PC-3 (cell line): ENCODE data around the gene MTIF3. TPM values are rescaled to one million over a fixed set of nuclear protein-coding genes. Genes with fewer than 3 reads are reported as not detected.

Experiments
- ATAC-seq: fragments of 200-7000 bp; cut with Tn5 transposase; 2 replicates; pipeline ENCODE4 v1.9.1; 2020; ENCODE audit warnings: mild to moderate bottlenecking, moderate library complexity
- BruUV-seq: library from RNA; stranded (reverse); fragments of 400-500 nt; replicated peaks from 2 replicates; lab custom pipeline; 2021; lab: Mats Ljungman, UMichigan
- CTCF ChIA-PET: fragments of 300-600 bp; sonication (Branson Sonifier 250); formaldehyde crosslinking; loops from one replicate; lab custom pipeline; 2022; ENCODE audit warnings: antibody characterized with exemption; lab: Charles Lee
- POLR2A ChIA-PET: fragments of 300-600 bp; sonication (Branson Sonifier 250); formaldehyde crosslinking; loops from one replicate; lab custom pipeline; 2022; ENCODE audit warnings: antibody characterized with exemption; ENCODE audit not compliant: unreplicated experiment; lab: Charles Lee
- DNase-seq: peaks from one replicate; pipeline ENCODE4 v3.0.0-alpha.2; 2015
- H2AFZ ChIP-seq: fragments of 300-600 bp; sonication (generic); 2 replicates; pipeline ENCODE4 v1.6.0; 2016; ENCODE audit warnings: antibody characterized with exemption, low read length
- H3F3A ChIP-seq: fragments of 300-600 bp; sonication (generic); one replicate; pipeline ENCODE4 v1.6.0; 2017; ENCODE audit warnings: antibody characterized with exemption, low read length, control low read depth, mild to moderate bottlenecking; ENCODE audit not compliant: unreplicated experiment
- H3K27ac ChIP-seq: fragments of 300-600 bp; sonication (generic); 2 replicates; pipeline ENCODE4 v1.5.1; 2016; ENCODE audit warnings: mild to moderate bottlenecking, low read length
- H3K27me3 ChIP-seq: fragments of 300-600 bp; sonication (generic); 2 replicates; pipeline ENCODE4 v1.6.1; 2016; ENCODE audit warnings: low read length, mixed read lengths
- H3K36me3 ChIP-seq: fragments of 300-600 bp; sonication (generic); 2 replicates; pipeline ENCODE4 v1.6.1; 2016; ENCODE audit warnings: low read depth, mixed run types, low read length, mixed read lengths
- H3K4me1 ChIP-seq: fragments of 300-600 bp; sonication (generic); 2 replicates; pipeline ENCODE4 v1.5.1; 2016; ENCODE audit warnings: low read length; ENCODE audit not compliant: insufficient read depth
- H3K4me2 ChIP-seq: fragments of 300-600 bp; sonication (generic); 2 replicates; pipeline ENCODE4 v1.6.0; 2016; ENCODE audit warnings: low read length
- H3K4me3 ChIP-seq: fragments of 300-600 bp; sonication (generic); 2 replicates; pipeline ENCODE4 v1.5.1; 2016; ENCODE audit warnings: mild to moderate bottlenecking, low read length, mixed read lengths
- H3K79me2 ChIP-seq: fragments of 300-600 bp; sonication (generic); 2 replicates; pipeline ENCODE4 v1.6.1; 2017; ENCODE audit warnings: low read length, mixed read lengths
- H3K9ac ChIP-seq: fragments of 300-600 bp; sonication (generic); 2 replicates; pipeline ENCODE4 v1.6.0; 2016; ENCODE audit warnings: mild to moderate bottlenecking, low read length
- H3K9me2 ChIP-seq: fragments of 300-600 bp; sonication (generic); replicated peaks from 2 replicates; pipeline ENCODE4 v1.6.1; 2016; ENCODE audit warnings: mixed run types, low read length, mixed read lengths
- H3K9me3 ChIP-seq: fragments of 300-600 bp; sonication (generic); 2 replicates; pipeline ENCODE4 v1.6.1; 2016; ENCODE audit warnings: low read length, mixed read lengths
- H4K20me1 ChIP-seq: fragments of 300-600 bp; sonication (generic); 2 replicates; pipeline ENCODE4 v1.6.1; 2016; ENCODE audit warnings: low read length, mixed read lengths
- CTCF ChIP-seq: fragments of 300-600 bp; sonication (generic); conservative IDR thresholded peaks from 2 replicates; pipeline ENCODE4 v1.5.1; 2017; ENCODE audit warnings: antibody characterized with exemption, low read depth, mild to moderate bottlenecking, low read length
- EZH2 ChIP-seq: fragments of 300-600 bp; sonication (generic); IDR thresholded peaks from one replicate; pipeline ENCODE4 v1.6.1; 2017; ENCODE audit warnings: antibody characterized with exemption, mild to moderate bottlenecking, low read length; ENCODE audit not compliant: unreplicated experiment
- EZH2phosphoT487 ChIP-seq: fragments of 300-600 bp; sonication (generic); IDR thresholded peaks from 2 replicates; pipeline ENCODE4 v1.6.1; 2018; ENCODE audit warnings: mild to moderate bottlenecking, antibody characterized with exemption, low read length, borderline replicate concordance
- intact Hi-C: fragments of 100-400 bp; cut with micrococcal nuclease; formaldehyde crosslinking; loops from 2 replicates; pipeline ENCODE4 v1.9.0; 2023
- total RNA-seq: library from RNA; depleted of rRNA; stranded (reverse); fragments of >200 nt; gene quantifications from 2 replicates; pipeline ENCODE4 v1.2.3, GENCODE V29; 2014

The MTIF3 gene
- total RNA-seq, 1 experiment from 2014 or later: 43.9 TPM

- TF ChIP-seq CTCF (no peak), EZH2phosphoT487 (no peak), EZH2 (no peak)
- no peak overlapping the region for H3K4me2 ChIP-seq
- H3K9ac ChIP-seq: no peak overlapping the region
- intact Hi-C loops: no loop called here
- no peaks in the 10 kb centered on the region for H3K79me2 ChIP-seq
- H3K4me1 ChIP-seq: peaks cover 4% of the 10 kb centered on the region; the same call in 1 of the 2 replicates
- no peak overlapping the region for H2AFZ ChIP-seq
- no peaks in the 10 kb centered on the region for H3F3A ChIP-seq
- no TSS peak for BruUV-seq
- H3K27ac ChIP-seq: no peak overlapping the region
- no peaks in the 10 kb centered on the region for H4K20me1 ChIP-seq
- DNase-seq (no peak), ATAC-seq (no peak)
- H3K4me3 ChIP-seq: no peak overlapping the region
- no peaks in the 10 kb centered on the region for H3K9me3 ChIP-seq
- H3K27me3 ChIP-seq: no peaks in the 10 kb centered on the region
- H3K9me2 ChIP-seq: no peaks in the 10 kb centered on the region
- ChIA-PET POLR2A (no interaction called here), CTCF (interaction anchor here (0.8 kb wide), 1 partner anchor 90 kb away, joined by 3 read pairs; no protein-coding TSS in a partner anchor)
- no peaks in the 10 kb centered on the region for H3K36me3 ChIP-seq
Observed at GRCh38 chr13:27465611-27466010, 15.2 kb upstream of the MTIF3 start.

GRCh38 chr13:27463500-27463899, 13.1 kb upstream of the MTIF3 start:
- Histone ChIP-seq H3K79me2 (no peaks in the 10 kb centered on the region), H3K4me1 (peaks cover 4% of the 10 kb centered on the region; the same call in 1 of the 2 replicates), H3K27me3 (no peaks in the 10 kb centered on the region), H3K9me2 (no peaks in the 10 kb centered on the region), H3K9ac (no peak overlapping the region), H2AFZ (no peak overlapping the region), H3F3A (no peaks in the 10 kb centered on the region), H3K4me3 (no peak overlapping the region), H3K27ac (no peak overlapping the region), H3K4me2 (no peak overlapping the region), H3K9me3 (no peaks in the 10 kb centered on the region), H3K36me3 (no peaks in the 10 kb centered on the region), H4K20me1 (no peaks in the 10 kb centered on the region)
- ChIA-PET POLR2A (no interaction called here), CTCF (no interaction called here)
- no peak for ATAC-seq
- no peak for DNase-seq
- no peak for TF ChIP-seq EZH2phosphoT487
- TF ChIP-seq EZH2: no peak
- BruUV-seq: no TSS peak
- intact Hi-C loops: no loop called here

- POLR2A ChIA-PET: no interaction called here
- H4K20me1 ChIP-seq: no peaks in the 10 kb centered on the region
- CTCF ChIA-PET: no interaction called here
- no peak overlapping the region for H3K27ac ChIP-seq
- no peaks in the 10 kb centered on the region for H3K27me3 ChIP-seq
- H3F3A ChIP-seq: no peaks in the 10 kb centered on the region
- H3K79me2 ChIP-seq: no peaks in the 10 kb centered on the region
- H3K4me3 ChIP-seq: no peak overlapping the region
- H3K9me2 ChIP-seq: no peaks in the 10 kb centered on the region
- ATAC-seq: no peak
- DNase-seq: no peak
- H3K36me3 ChIP-seq: no peaks in the 10 kb centered on the region
- no peaks in the 10 kb centered on the region for H3K9me3 ChIP-seq
- BruUV-seq: no TSS peak
- no peak overlapping the region for H3K4me2 ChIP-seq
- H3K4me1 ChIP-seq: peaks cover 4% of the 10 kb centered on the region; the same call in 1 of the 2 replicates
- TF ChIP-seq CTCF: no peak
- H3K9ac ChIP-seq: no peak overlapping the region
- H2AFZ ChIP-seq: no peak overlapping the region
- intact Hi-C loops: no loop called here
Observed at GRCh38 chr13:27461940-27462584, 11.7 kb upstream of the MTIF3 start.
